GM21381 (cell line): Measurements from ENCODE around the gene TMEM126A.
"Not testable (repeated sequence)": the region's sequence is repeated elsewhere in the genome, so short reads cannot be mapped to it uniquely, and the experiment has no call there.

ENCODE experiments used
- ATAC-seq: cut with Tn5 transposase; IDR thresholded peaks from one replicate; pipeline ENCODE4 v1.9.1; 2021; ENCODE audit warnings: mild to moderate bottlenecking, moderate library complexity; ENCODE audit not compliant: unreplicated experiment

TMEM126A gene

DNA sequence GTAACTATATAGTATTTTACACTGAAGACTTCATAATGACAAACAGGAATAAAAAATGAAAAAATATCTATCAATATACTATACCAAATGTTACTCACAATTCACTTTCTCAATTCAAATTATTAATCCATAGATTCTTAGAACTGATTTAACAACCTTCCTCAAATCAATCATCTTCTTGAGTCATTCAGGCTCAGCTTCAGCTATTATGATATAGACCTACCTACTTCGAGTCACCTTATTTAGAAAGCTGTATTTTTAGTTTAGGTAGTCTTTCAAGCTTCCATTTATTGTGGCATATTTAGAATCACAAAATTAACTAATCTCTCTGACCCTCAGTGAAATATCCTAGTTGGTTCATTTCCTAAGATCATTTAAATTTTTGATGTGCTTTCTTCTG, 9.0 kb downstream of the TMEM126A start:
- ATAC-seq, result no peak

- no peak for ATAC-seq
These were observed 10.4 kb downstream of the TMEM126A start for GRCh38 chr11:85658180-85658579.

GRCh38 chr11:85661972-85662664, 14.4 kb downstream of the TMEM126A start:
- no peak for ATAC-seq

DNA sequence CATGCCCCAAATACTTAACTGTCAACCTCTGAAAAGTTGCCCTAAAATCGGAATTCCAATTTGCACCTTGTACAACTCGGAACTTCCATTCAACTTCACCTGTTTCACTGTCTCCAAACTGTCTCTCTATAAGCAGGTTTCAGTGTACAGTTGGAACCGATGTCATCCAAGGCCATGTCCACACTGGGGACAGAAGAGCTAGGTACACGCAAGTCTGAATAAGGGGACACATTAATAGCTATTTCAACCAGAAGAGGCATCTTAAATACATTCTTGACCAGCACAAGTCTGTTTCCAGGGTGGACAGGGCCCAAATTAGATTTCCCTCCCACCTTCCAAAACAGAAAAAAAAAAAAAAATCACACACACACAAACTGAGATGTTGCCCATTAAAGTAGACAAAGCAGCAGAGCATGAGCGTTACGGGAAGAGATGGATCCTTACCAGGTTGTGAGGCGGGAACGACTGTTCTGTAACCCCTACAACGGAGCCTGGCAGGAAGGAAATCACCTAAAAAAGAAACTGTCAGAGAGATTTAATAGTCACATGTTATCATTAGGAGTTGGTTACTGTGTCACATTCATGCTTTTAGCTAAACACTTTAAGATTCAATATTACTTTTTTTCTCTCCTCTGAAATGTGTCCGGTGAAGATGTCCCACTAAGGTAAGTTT, 15.4 kb downstream of the TMEM126A start:
- no peak for ATAC-seq

DNA sequence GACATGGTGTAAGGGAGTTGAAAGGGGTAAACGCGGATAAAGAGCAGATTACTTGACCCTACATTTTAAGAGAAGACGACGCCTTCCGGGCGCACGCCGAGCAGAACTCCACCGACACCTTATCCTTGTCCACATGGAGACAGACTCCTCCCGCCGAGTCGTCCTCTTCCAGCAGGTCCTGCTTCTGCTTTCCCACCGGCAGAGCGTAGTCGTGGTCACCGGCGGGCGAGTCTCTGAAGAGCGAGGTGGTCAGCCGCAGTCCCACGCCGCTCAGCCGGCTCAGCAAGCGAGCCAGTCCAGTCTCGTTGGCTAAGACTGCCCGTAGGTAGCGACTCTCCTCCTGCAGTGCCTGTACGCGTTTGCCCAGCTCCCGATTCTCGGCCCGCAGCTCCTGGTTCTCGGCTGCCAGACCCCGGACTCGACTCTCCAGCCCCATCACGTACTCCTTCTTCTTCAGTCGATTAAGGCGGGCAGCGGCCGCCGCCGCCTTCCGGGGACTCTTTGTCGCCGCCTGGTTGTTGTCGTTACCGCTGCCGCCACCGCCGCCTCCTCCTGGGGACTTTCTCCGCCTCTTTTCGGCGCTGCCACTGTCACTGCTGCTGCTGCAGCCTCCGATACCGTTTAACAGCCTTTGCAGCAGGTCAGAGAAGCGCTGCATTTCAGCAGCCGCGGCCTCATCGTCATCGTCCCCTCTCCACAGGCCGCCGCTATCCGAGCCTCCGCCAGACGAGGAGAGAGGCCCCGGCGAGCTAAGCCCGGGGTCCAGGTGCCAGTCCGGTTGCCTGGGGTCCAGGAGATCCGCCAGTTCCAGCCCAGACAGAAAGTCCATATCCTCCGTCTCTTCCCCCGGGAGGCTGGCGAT, 16.2 kb downstream of the TMEM126A start:
- peak; percentile 58 for ATAC-seq

- ATAC-seq, result peak; percentile 89
These were observed 17.1 kb downstream of the TMEM126A start, which contains the start of gene CREBZF for GRCh38 chr11:85664615-85665481. CREBZF (minus strand) TSS chr11:85665129; CDS start chr11:85664875, 254 bp downstream.

- ATAC-seq, result no peak
These were observed 18.0 kb downstream of the TMEM126A start for GRCh38 chr11:85665733-85666132.

- ATAC-seq, result no peak
These were observed 18.9 kb downstream of the TMEM126A start for GRCh38 chr11:85666687-85667086.

- no peak for ATAC-seq
These were observed 20.4 kb downstream of the TMEM126A start for GRCh38 chr11:85668157-85668556.

DNA sequence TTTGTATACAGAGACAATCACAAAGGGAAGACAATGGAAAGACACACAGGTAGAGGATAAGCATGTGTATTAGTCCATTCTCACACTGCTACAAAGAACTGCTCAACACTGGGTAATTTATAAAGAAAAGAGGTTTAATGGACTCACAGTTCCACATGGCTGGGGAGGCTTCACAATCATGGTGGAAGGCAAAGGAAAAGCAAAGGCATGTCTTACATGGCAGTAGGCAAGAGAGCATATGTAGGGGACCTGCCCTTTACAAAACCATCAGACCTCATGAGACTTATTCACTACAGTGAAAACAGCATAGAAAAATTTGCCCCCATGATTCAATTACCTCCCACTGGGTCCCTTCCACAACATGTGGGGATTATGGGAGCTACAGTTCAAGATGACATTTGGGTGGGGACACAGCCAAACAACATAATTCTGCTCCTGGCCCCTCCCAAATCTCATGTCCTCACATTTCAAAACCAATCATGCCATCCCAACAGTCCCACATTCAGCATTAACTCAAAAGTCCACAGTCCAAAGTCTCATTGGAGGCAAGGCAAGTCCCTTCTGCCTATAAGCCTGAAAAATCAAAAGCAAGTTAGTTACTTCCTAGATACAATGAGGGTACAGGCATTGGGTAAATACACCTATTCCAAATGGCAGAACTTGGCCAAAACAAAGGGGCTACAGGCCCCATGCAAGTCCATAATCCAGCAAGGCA, 23.3 kb downstream of the TMEM126A start:
- not testable (repeated sequence) for ATAC-seq

- ATAC-seq, result no peak
These were observed 24.5 kb downstream of the TMEM126A start for GRCh38 chr11:85672105-85672902.

DNA sequence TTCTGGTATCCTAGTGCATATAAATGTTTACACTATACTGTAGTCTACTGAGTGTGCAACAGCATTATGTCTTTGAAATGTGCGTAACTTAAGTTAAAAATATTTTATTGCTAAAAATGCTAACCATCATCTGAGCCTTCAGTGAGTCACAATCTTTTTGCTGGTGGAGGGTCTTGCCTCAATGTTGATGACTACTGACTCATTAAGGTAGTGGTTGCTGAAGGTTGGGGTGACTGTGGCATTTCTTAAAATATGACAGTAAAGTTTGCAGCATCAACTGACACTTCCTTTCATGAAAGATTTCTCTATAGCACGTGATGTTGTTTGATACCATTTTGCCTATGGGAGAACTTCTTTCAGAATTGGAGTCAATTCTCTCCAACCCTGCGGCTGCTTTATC, 25.6 kb downstream of the TMEM126A start:
- no peak for ATAC-seq

- ATAC-seq, result no peak
These were observed 31.8 kb downstream of the TMEM126A start for GRCh38 chr11:85679576-85679975.

GRCh38 chr11:85680897-85681296, 33.1 kb downstream of the TMEM126A start:
- no peak for ATAC-seq

GRCh38 chr11:85682330-85683305, 34.9 kb downstream of the TMEM126A start:
- peak; percentile 56 for ATAC-seq

GRCh38 chr11:85685125-85685819, 37.5 kb downstream of the TMEM126A start:
- no peak for ATAC-seq

- no peak for ATAC-seq
These were observed 38.2 kb downstream of the TMEM126A start, which contains the start of gene CCDC89 for GRCh38 chr11:85685820-85686459. CCDC89 (minus strand) TSS chr11:85686195; CDS start chr11:85686130, 65 bp downstream.
